CD4-positive, alpha-beta T cell treated with Interleukin-12 subunit alpha and Interleukin-12 subunit beta, for 1 hour (primary cell): ENCODE measurements around the gene TPRG1.
A peak's percentile ranks its signal among the peaks of the same experiment; 100 is the strongest.
"Not testable (repeated sequence)": the region's sequence is repeated elsewhere in the genome, so short reads cannot be mapped to it uniquely, and the experiment has no call there.

Experiments
- DNase-seq: peaks from one replicate; pipeline ENCODE4 v3.0.0-alpha.2; 2020

Gene TPRG1

DNA sequence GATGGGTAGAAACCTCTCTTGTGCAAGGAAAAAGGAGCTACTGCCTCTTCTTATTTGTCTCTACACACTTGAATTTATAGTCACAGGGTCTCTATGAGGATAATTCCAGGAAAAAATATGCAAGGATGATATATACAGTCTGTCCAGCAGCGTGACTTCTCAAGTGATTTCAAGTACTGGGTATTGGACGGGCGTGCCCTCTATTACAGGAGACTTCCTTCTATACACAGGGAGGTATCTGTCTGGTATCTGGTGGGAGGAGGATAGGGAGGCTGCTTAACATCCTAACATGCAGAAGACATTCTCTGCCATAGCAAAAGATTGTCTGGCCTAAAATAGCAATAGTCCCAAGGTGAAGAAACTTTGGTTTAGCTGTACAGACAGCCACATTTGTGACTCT, 146.1 kb downstream of the TPRG1 start:
- no peak for DNase-seq

GRCh38 chr3:189320511-189320910, 148.7 kb downstream of the TPRG1 start:
- no peak for DNase-seq

DNA sequence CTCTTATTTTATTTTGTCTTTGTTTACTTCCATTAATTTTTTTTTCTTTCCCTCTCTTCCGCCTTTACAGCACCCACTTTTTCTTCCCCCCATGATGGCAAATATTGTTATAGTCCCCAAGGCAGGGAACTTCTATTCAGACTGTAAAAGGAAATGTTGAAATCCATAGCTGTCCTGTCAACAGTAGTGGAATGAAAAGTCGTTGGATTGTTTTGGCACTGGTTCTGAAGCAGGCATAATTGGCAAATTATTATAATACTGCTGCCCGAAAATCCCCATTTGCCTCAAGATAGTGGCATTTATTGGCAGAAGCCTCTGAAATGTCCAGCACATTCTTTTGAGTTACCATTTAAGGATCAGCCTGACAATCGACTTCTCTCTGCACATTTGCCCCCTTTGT, 150.6 kb downstream of the TPRG1 start:
- DNase-seq = no peak

DNA sequence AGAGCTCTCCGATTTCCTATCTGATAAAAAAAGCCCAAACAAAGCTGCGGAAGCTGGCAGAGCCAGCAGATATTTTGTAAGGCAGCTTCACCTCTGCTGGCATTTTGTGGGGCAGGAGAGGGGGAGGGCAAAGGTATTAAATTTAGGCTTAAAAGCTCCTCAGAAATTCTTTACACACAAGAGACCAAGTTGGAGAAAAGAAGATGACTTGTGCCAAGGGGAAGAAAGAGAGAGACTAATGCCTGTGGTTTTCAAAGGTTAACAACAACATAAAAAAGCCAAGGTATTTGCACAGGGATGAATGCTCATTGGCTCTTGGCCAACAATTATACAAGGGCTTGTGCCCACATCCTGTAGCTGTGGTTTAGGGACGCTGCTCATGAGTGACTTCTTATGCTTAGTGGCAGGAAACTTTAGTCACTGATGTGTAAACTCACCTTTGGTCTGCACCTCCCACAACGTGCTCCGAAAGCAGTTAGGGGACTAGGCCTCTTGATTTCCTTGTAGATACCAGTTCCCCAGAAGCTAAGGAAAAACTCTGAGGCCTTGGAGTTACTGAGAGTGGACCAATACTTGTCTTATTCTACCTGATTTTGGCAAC, 152.9 kb downstream of the TPRG1 start:
- DNase-seq = peak; percentile 88

DNA sequence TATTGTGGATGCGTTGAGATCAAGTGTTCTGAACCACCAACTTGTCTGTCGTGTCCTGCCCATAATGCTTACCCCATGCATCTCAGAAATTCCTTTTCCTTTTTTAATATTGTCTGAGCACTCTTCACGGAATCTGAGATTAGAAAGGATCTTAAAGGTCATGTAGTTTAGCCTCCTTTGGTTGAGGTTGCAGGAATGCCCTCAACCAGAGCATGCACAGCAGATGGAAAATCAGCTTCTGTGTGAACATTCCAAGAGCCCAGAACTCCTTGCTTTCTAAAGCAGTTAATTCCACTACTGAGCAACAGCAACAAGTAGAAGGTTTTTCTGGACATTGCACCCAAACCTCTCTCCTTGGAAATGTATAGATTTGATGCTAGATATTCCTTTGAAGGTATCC, 153.7 kb downstream of the TPRG1 start:
- DNase-seq = no peak

- not testable (repeated sequence) for DNase-seq
These were observed 157.9 kb downstream of the TPRG1 start for GRCh38 chr3:189329630-189330029.

DNA sequence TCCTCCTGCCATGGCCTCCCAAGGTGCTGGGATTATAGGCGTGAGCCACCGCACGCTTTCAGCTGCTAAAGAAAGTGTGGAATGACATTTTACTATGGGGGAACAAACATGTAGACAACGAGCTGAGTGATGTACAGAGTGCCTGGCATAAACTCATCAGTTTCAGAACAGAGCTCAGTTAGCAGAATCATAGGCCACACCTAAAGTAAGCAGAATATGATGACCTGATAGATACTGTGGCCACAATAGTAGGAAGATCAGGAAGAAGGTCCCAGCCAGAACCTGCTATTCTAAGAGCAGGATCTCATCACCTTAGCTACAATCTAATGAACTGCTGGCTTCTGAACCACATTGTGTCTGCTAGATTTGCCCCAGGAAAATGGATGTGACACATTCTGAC, 158.3 kb downstream of the TPRG1 start:
- no peak for DNase-seq

- peak; percentile 12 for DNase-seq
These were observed 159.2 kb downstream of the TPRG1 start for GRCh38 chr3:189331002-189331418.

GRCh38 chr3:189334064-189334920, 162.5 kb downstream of the TPRG1 start:
- no peak for DNase-seq

DNA sequence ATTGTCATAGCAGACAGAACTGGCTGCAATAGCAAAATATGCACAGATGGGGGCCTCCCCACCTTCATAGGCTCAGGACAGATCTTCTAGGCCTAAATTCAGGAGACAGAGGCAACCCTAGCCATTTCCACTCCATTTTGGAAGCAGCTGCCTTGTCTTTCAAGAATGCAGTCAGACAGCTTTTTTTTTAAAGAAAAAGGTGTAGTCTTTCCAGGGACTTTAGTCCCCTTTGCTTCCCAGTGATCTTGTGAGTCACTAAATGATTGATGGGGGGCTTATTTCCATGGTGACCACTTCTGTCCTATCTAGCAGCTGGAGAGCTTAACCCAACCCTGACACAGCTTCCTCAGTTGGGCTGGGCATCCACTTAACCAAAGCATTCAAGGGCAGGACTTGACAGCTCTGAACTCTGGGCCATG, 165.9 kb downstream of the TPRG1 start:
- no peak for DNase-seq

DNA sequence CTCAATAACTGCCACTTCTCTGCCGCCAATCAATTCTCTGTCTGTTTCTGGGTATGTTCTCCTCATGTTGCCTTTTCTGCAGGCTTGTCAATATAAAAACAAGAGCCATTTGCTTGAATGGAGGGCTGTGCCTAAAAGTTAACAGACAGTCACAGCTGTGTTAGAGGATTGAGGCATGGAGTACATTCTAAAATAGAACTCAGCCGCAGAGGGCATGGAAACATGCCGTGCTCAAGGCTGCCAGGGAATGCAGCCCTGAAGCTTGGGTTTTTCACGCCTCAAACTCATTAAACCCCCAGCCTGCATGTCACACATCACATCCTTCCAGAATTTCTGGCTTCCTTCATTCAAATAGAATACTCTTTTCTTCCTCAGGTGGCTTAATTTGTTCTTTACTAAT, 166.6 kb downstream of the TPRG1 start:
- DNase-seq = no peak

GRCh38 chr3:189339996-189340395, 168.2 kb downstream of the TPRG1 start:
- DNase-seq = no peak

- DNase-seq = no peak
These were observed 169.1 kb downstream of the TPRG1 start for GRCh38 chr3:189340680-189341460.

GRCh38 chr3:189342811-189343210, 171.0 kb downstream of the TPRG1 start:
- no peak for DNase-seq

DNA sequence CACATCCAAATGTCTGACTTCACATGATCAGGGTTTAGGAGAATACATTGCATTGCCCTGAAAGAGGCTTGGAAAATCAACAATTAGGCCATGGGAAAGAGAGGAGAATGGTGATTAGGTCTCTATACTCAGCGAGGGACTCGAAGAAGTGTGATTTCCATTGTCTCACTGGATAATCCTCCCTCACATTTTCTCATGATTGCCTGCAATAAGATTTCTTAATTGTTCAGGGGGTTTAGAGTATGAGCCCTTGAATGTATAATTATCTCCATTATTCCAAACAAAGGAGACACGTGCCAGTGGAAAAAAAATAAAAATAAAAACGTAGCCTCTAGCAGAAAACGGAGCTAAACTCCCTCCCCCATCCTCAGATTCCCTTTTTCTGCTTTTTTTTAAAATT, 173.2 kb downstream of the TPRG1 start:
- no peak for DNase-seq

- no peak for DNase-seq
These were observed 178.0 kb downstream of the TPRG1 start for GRCh38 chr3:189349772-189350171.

- DNase-seq = no peak
These were observed 181.7 kb downstream of the TPRG1 start for GRCh38 chr3:189353318-189353965.

GRCh38 chr3:189353988-189354889, 182.5 kb downstream of the TPRG1 start:
- no peak for DNase-seq

- DNase-seq = no peak
These were observed 183.3 kb downstream of the TPRG1 start for GRCh38 chr3:189355115-189355480.

DNA sequence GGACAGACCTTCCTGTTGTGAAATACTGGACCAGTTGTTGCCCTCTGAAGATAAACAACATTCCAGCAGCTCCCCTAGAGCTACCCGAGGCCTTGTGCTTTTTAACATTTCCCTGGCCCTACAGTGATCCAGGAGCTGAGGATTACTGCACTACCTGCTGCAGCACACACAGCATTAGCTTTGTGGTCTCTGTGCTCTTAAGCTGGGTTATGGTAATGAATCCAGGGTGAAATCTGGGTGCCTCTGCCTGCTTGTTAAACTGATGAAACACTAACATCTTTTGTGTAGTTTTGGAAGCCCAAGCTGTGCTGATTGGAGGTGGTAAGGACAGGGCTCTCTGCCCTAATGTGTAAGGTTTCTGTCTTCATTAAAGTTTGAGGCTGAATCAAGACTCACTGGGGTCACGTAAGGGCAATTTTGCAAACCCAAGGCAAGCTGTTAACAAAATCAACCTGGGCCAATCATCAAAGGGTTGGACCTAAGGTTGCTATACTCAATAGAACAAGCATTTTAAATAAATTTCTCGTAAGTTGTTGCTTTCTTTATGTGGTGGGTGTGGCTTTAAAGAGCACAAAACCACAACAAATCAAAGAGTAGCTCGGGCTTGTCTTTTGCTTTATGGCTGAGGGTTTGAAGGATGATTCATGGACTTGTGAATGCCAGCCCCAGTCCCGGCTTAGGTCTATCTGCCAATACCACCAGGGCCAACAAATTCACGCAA, 183.9 kb downstream of the TPRG1 start:
- DNase-seq = peak; percentile 62

DNA sequence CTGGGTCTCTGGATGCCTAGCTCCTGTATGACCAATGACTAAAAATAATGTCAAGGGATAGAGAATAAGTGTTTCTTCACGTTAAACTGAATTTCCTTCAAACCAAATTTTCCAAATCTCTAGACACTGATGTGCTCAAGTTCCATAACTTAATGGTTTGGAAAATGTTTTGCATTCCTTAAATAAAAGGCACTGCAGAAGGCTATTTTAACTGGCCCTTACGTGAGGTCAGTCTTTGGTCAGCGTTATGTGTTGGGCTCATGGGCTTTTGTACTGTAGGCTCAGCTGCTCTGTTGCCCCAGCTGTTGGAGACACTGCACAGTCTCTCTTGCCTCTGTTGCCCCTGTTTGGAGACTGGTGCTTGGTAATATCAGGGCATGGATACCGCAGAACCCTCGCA, 188.5 kb downstream of the TPRG1 start:
- no peak for DNase-seq
